Spleen (tissue), 7 donors: Measurements from ENCODE around the gene TAOK1.

Experiments
- POLR2AphosphoS5 ChIP-seq, 3 donors: sonication (generic); formaldehyde crosslinking; IDR thresholded peaks; one replicate each; pipeline ENCODE4 v1.5.1; 2017; ENCODE audit warnings: antibody characterized with exemption in 3 of 3
- TF ChIP-seq, protein P1 (sequence below), 11 experiments: fragments of 200-600 bp in 7 of 11; fragments of 450-650 bp in 4 of 11; sonication (generic) in 4 of 11; IDR thresholded peaks in 8 of 11; conservative IDR thresholded peaks in 3 of 11; 1 replicate in 7 of 11; 2 replicates in 4 of 11; pipeline versions ENCODE4 v1.4.0 to v1.8.0; 2016 to 2021; ENCODE audit warnings: antibody characterized with exemption in 11 of 11, inconsistent platforms in 4 of 11, mild to moderate bottlenecking in 1 of 11
- donor health status: DM: no; HTN: no; CAD: no; lungs with moderate emphysema.
- donor health status: DM: no; HTN: no; CAD: no.
- donor health status: DM: no; HTN: no; CAD: no.

DNA sequence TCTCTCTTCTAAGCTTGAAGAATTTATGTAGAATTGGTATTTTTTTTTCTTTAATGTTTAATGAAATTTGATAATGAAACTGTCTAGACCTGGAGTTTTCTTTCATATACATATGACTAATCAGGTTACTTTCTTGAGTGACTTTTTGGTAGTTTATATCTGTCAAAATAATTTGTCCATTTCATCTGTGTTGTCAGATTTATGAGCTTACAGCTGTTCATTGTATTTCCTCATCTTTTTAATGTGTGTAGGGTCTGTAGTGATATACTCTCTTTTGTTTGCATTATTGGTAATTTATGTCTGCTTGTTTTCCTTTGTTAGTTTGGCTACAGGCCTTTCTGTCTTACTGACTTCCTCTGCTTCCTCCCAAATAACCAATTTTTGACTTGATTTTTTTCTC is 55.7 kb downstream of the TAOK1 start:
- TF ChIP-seq, protein P1, sequence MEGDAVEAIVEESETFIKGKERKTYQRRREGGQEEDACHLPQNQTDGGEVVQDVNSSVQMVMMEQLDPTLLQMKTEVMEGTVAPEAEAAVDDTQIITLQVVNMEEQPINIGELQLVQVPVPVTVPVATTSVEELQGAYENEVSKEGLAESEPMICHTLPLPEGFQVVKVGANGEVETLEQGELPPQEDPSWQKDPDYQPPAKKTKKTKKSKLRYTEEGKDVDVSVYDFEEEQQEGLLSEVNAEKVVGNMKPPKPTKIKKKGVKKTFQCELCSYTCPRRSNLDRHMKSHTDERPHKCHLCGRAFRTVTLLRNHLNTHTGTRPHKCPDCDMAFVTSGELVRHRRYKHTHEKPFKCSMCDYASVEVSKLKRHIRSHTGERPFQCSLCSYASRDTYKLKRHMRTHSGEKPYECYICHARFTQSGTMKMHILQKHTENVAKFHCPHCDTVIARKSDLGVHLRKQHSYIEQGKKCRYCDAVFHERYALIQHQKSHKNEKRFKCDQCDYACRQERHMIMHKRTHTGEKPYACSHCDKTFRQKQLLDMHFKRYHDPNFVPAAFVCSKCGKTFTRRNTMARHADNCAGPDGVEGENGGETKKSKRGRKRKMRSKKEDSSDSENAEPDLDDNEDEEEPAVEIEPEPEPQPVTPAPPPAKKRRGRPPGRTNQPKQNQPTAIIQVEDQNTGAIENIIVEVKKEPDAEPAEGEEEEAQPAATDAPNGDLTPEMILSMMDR (IDR thresholded peaks at IDR 0.05 in 8 of 11, conservative IDR thresholded peaks at IDR 0.05 in 3 of 11) = no peak
- TF ChIP-seq POLR2AphosphoS5 (IDR thresholded peaks at IDR 0.05) = no peak
